HEK293 (cell line): ENCODE results near the gene OCA2.

Experiments used
- CTCF ChIA-PET: fragments of 350-600 bp; formaldehyde crosslinking; extraction: SDS; loops from one replicate; lab custom pipeline; 2021; ENCODE audit warnings: antibody characterized with exemption; lab: Yijun Ruan, JAX
- POLR2A ChIA-PET: fragments of 300-600 bp; formaldehyde crosslinking; extraction: SDS; loops from one replicate; lab custom pipeline; 2020; ENCODE audit warnings: antibody characterized with exemption, inconsistent platforms; lab: Yijun Ruan, JAX
- H3K27ac ChIP-seq: fragments of 200-500 bp; sonication (Bioruptor generic); 2 replicates; pipeline ENCODE4 v1.5.1; 2014; ENCODE audit warnings: low read depth, low read length, control low read depth, inconsistent platforms; ENCODE audit errors: extremely low read depth
- H3K36me3 ChIP-seq, 2 experiments: fragments of 200-500 bp in 1 of 2; sonication (Bioruptor generic) in 1 of 2; 1 replicate in 1 of 2; 2 replicates in 1 of 2; pipeline ENCODE4 v1.5.1; 2014 to 2017; ENCODE audit warnings: inconsistent platforms in 2 of 2, low read length in 2 of 2; ENCODE audit not compliant: control insufficient read depth in 2 of 2, insufficient read depth in 1 of 2
- H3K4me1 ChIP-seq: fragments of 200-500 bp; sonication (Bioruptor generic); 2 replicates; pipeline ENCODE4 v1.5.1; 2014; ENCODE audit warnings: mild to moderate bottlenecking, low read length, inconsistent platforms; ENCODE audit not compliant: control insufficient read depth, insufficient read depth
- H3K4me3 ChIP-seq: 2 replicates; pipeline ENCODE4 v1.5.1; 2011; ENCODE audit warnings: low read depth, mild to moderate bottlenecking, control low read depth, low read length, moderate library complexity
- H3K9me3 ChIP-seq: fragments of 200-500 bp; sonication (Bioruptor generic); 2 replicates; pipeline ENCODE4 v1.5.1; 2014; ENCODE audit warnings: low read depth, low read length, inconsistent platforms; ENCODE audit not compliant: control insufficient read depth, insufficient read depth
- BCL11A ChIP-seq: fragments of 450-650 bp; formaldehyde crosslinking; IDR thresholded peaks from 2 replicates; pipeline ENCODE4 v1.5.1; 2016; ENCODE audit warnings: low read depth, missing biosample characterization, missing genetic modification characterization
- GFI1B ChIP-seq: fragments of 450-650 bp; formaldehyde crosslinking; IDR thresholded peaks from 2 replicates; pipeline ENCODE4 v1.5.1; 2016; ENCODE audit warnings: missing biosample characterization, missing genetic modification characterization
- GLIS1 ChIP-seq: fragments of 450-650 bp; formaldehyde crosslinking; IDR thresholded peaks from 2 replicates; pipeline ENCODE4 v1.5.1; 2016; ENCODE audit warnings: missing biosample characterization, missing genetic modification characterization
- KLF10 ChIP-seq: fragments of 450-650 bp; IDR thresholded peaks from 2 replicates; pipeline ENCODE4 v1.5.1; 2018; ENCODE audit warnings: missing biosample characterization, mild to moderate bottlenecking, missing genetic modification characterization
- SP3 ChIP-seq: fragments of 450-650 bp; formaldehyde crosslinking; IDR thresholded peaks from 2 replicates; pipeline ENCODE4 v1.5.1; 2016; ENCODE audit warnings: missing biosample characterization, missing genetic modification characterization
- ZBTB7A ChIP-seq: fragments of 450-650 bp; formaldehyde crosslinking; IDR thresholded peaks from 2 replicates; pipeline ENCODE4 v1.5.1; 2016; ENCODE audit warnings: low read depth, missing biosample characterization, missing genetic modification characterization
- ZEB2 ChIP-seq: fragments of 450-650 bp; formaldehyde crosslinking; IDR thresholded peaks from 2 replicates; pipeline ENCODE4 v1.5.1; 2016; ENCODE audit warnings: missing biosample characterization, missing genetic modification characterization
- ZNF2 ChIP-seq: fragments of 450-650 bp; formaldehyde crosslinking; IDR thresholded peaks from 2 replicates; pipeline ENCODE4 v1.5.1; 2016; ENCODE audit warnings: missing biosample characterization, missing genetic modification characterization
- ZNF23 ChIP-seq: fragments of 450-650 bp; formaldehyde crosslinking; IDR thresholded peaks from 2 replicates; pipeline ENCODE4 v1.5.1; 2016; ENCODE audit warnings: missing biosample characterization, missing genetic modification characterization, borderline replicate concordance
- ZNF239 ChIP-seq: fragments of 450-650 bp; formaldehyde crosslinking; IDR thresholded peaks from 2 replicates; pipeline ENCODE4 v1.5.1; 2016; ENCODE audit warnings: missing biosample characterization, missing genetic modification characterization
- ZNF335 ChIP-seq: fragments of 450-650 bp; formaldehyde crosslinking; conservative IDR thresholded peaks from 2 replicates; pipeline ENCODE4 v1.5.1; 2016; ENCODE audit warnings: missing biosample characterization, missing genetic modification characterization
- ZNF350 ChIP-seq: fragments of 450-650 bp; formaldehyde crosslinking; IDR thresholded peaks from 2 replicates; pipeline ENCODE4 v1.5.0; 2017; ENCODE audit warnings: missing biosample characterization, mild to moderate bottlenecking, missing genetic modification characterization
- ZNF394 ChIP-seq: fragments of 450-650 bp; formaldehyde crosslinking; IDR thresholded peaks from 2 replicates; pipeline ENCODE4 v1.5.1; 2016; ENCODE audit warnings: missing biosample characterization, missing genetic modification characterization, mild to moderate bottlenecking, moderate library complexity, borderline replicate concordance
- ZNF404 ChIP-seq: fragments of 450-650 bp; formaldehyde crosslinking; IDR thresholded peaks from 2 replicates; pipeline ENCODE4 v1.5.1; 2017; ENCODE audit warnings: missing biosample characterization, missing genetic modification characterization
- ZNF48 ChIP-seq: fragments of 450-650 bp; formaldehyde crosslinking; IDR thresholded peaks from 2 replicates; pipeline ENCODE4 v1.5.1; 2016; ENCODE audit warnings: missing biosample characterization, missing genetic modification characterization
- ZNF600 ChIP-seq: fragments of 450-650 bp; formaldehyde crosslinking; IDR thresholded peaks from 2 replicates; pipeline ENCODE4 v1.5.1; 2016; ENCODE audit warnings: missing biosample characterization, missing genetic modification characterization
- ZNF626 ChIP-seq: fragments of 450-650 bp; sonication (Bioruptor Pico); formaldehyde crosslinking; IDR thresholded peaks from 2 replicates; pipeline ENCODE4 v1.5.1; 2018; ENCODE audit warnings: missing biosample characterization, missing genetic modification characterization, inconsistent platforms
- ZNF792 ChIP-seq: fragments of 450-650 bp; formaldehyde crosslinking; IDR thresholded peaks from 2 replicates; pipeline ENCODE4 v1.5.1; 2016; ENCODE audit warnings: missing biosample characterization, missing genetic modification characterization
- TF ChIP-seq, protein P1 (sequence below): fragments of 450-650 bp; formaldehyde crosslinking; IDR thresholded peaks from 2 replicates; pipeline ENCODE4 v1.5.1; 2016; ENCODE audit warnings: missing biosample characterization, missing genetic modification characterization
- TF ChIP-seq, protein P2 (sequence below): fragments of 450-650 bp; formaldehyde crosslinking; IDR thresholded peaks from 2 replicates; pipeline ENCODE4 v1.5.1; 2017; ENCODE audit warnings: missing biosample characterization, missing genetic modification characterization
- TF ChIP-seq, protein P3 (sequence below): fragments of 450-650 bp; formaldehyde crosslinking; IDR thresholded peaks from 2 replicates; pipeline ENCODE4 v1.5.1; 2016; ENCODE audit warnings: missing biosample characterization, missing genetic modification characterization
- TF ChIP-seq, protein P4 (sequence below): fragments of 450-650 bp; formaldehyde crosslinking; IDR thresholded peaks from 2 replicates; pipeline ENCODE4 v1.5.1; 2016; ENCODE audit warnings: missing biosample characterization, missing genetic modification characterization, low read depth
- TF ChIP-seq, protein P5 (sequence below): fragments of 450-650 bp; formaldehyde crosslinking; IDR thresholded peaks from 2 replicates; pipeline ENCODE4 v1.5.1; 2017; ENCODE audit warnings: missing biosample characterization, missing genetic modification characterization

OCA2 gene

DNA sequence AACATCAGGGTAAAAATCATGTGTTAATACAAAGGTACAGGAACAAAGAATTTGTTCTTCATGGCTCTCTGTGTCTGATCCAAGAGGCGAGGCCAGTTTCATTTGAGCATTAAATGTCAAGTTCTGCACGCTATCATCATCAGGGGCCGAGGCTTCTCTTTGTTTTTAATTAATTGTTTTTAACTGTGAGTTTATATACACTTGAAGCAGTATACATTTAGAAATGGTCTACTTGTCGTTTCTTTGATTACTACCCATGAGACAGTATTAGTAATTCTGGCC lies 21.2 kb upstream of the OCA2 start (continued):
- TF ChIP-seq, protein P1, sequence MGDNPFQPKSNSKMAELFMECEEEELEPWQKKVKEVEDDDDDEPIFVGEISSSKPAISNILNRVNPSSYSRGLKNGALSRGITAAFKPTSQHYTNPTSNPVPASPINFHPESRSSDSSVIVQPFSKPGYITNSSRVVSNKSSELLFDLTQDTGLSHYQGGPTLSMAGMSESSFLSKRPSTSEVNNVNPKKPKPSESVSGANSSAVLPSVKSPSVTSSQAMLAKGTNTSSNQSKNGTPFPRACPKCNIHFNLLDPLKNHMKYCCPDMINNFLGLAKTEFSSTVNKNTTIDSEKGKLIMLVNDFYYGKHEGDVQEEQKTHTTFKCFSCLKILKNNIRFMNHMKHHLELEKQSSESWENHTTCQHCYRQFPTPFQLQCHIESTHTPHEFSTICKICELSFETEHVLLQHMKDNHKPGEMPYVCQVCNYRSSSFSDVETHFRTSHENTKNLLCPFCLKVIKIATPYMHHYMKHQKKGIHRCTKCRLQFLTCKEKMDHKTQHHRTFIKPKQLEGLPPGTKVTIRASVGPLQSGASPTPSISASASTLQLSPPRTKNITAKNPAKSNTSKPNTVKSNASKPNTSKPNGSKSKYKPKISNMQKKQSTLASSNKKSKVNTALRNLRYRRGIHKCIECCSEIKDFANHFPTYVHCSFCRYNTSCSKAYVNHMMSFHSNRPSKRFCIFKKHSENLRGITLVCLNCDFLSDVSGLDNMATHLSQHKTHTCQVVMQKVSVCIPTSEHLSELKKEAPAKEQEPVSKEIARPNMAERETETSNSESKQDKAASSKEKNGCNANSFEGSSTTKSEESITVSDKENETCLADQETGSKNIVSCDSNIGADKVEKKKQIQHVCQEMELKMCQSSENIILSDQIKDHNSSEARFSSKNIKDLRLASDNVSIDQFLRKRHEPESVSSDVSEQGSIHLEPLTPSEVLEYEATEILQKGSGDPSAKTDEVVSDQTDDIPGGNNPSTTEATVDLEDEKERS, result no peak
- TF ChIP-seq ZNF48 (tag by site-specific recombination) (no peak), GLIS1 (tag by site-specific recombination) (no peak), ZNF626 (no peak), ZNF394 (no peak), ZBTB7A (tag by site-specific recombination) (no peak)

DNA sequence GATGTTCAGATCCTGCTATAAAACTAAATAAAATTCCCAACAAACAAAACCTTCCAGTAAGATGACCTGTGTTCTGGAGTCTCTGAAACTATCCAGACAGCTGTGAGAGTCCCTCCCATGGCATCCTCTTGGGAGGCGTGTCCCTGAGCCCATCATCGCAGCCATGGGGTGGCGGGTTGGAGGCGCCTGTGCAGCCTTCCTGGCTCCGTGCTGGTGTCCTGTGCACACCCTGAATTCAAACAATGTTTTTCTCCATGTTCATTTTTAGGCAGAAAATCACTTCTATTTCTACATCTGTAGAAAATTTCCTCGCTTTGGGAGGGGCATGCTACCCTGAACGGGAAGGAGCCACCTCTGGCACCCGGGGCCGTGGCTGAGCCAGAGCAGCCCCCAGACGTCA lies 19.4 kb upstream of the OCA2 start:
- ChIA-PET CTCF (no interaction called here), POLR2A (no interaction called here)
- no peaks in the 10 kb centered on the region for H3K4me1 ChIP-seq
- H3K9me3 ChIP-seq, result no peaks in the 10 kb centered on the region
- no peak overlapping the region for H3K4me3 ChIP-seq
- no peak overlapping the region for H3K27ac ChIP-seq
- H3K36me3 ChIP-seq, result peaks cover 0 to 89% of the 10 kb centered on the region in 2 experiments
- TF ChIP-seq, protein P2, sequence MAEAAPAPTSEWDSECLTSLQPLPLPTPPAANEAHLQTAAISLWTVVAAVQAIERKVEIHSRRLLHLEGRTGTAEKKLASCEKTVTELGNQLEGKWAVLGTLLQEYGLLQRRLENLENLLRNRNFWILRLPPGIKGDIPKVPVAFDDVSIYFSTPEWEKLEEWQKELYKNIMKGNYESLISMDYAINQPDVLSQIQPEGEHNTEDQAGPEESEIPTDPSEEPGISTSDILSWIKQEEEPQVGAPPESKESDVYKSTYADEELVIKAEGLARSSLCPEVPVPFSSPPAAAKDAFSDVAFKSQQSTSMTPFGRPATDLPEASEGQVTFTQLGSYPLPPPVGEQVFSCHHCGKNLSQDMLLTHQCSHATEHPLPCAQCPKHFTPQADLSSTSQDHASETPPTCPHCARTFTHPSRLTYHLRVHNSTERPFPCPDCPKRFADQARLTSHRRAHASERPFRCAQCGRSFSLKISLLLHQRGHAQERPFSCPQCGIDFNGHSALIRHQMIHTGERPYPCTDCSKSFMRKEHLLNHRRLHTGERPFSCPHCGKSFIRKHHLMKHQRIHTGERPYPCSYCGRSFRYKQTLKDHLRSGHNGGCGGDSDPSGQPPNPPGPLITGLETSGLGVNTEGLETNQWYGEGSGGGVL (tag by site-specific recombination), result no peak
- no peak for TF ChIP-seq ZNF239 (tag by site-specific recombination)
- TF ChIP-seq ZNF350 (tag by site-specific recombination), result no peak
- TF ChIP-seq ZNF23 (tag by site-specific recombination), result no peak
- no peak for TF ChIP-seq SP3 (tag by site-specific recombination)
- TF ChIP-seq ZNF404 (tag by site-specific recombination), result no peak
- TF ChIP-seq ZNF600, result no peak
- no peak for TF ChIP-seq BCL11A
- no peak for TF ChIP-seq ZNF792 (tag by site-specific recombination)
- TF ChIP-seq ZNF626, result no peak
- no peak for TF ChIP-seq ZNF2
- TF ChIP-seq, protein P3, sequence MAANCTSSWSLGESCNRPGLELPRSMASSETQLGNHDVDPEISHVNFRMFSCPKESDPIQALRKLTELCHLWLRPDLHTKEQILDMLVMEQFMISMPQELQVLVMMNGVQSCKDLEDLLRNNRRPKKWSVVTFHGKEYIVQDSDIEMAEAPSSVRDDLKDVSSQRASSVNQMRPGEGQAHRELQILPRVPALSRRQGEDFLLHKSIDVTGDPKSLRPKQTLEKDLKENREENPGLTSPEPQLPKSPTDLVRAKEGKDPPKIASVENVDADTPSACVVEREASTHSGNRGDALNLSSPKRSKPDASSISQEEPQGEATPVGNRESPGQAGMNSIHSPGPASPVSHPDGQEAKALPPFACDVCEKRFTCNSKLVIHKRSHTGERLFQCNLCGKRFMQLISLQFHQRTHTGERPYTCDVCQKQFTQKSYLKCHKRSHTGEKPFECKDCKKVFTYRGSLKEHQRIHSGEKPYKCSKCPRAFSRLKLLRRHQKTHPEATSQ, result no peak
- TF ChIP-seq, protein P4, sequence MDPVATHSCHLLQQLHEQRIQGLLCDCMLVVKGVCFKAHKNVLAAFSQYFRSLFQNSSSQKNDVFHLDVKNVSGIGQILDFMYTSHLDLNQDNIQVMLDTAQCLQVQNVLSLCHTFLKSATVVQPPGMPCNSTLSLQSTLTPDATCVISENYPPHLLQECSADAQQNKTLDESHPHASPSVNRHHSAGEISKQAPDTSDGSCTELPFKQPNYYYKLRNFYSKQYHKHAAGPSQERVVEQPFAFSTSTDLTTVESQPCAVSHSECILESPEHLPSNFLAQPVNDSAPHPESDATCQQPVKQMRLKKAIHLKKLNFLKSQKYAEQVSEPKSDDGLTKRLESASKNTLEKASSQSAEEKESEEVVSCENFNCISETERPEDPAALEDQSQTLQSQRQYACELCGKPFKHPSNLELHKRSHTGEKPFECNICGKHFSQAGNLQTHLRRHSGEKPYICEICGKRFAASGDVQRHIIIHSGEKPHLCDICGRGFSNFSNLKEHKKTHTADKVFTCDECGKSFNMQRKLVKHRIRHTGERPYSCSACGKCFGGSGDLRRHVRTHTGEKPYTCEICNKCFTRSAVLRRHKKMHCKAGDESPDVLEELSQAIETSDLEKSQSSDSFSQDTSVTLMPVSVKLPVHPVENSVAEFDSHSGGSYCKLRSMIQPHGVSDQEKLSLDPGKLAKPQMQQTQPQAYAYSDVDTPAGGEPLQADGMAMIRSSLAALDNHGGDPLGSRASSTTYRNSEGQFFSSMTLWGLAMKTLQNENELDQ, result no peak
- no peak for TF ChIP-seq KLF10 (tag by site-specific recombination)
- no peak for TF ChIP-seq GFI1B (tag by site-specific recombination)
- TF ChIP-seq, protein P5, sequence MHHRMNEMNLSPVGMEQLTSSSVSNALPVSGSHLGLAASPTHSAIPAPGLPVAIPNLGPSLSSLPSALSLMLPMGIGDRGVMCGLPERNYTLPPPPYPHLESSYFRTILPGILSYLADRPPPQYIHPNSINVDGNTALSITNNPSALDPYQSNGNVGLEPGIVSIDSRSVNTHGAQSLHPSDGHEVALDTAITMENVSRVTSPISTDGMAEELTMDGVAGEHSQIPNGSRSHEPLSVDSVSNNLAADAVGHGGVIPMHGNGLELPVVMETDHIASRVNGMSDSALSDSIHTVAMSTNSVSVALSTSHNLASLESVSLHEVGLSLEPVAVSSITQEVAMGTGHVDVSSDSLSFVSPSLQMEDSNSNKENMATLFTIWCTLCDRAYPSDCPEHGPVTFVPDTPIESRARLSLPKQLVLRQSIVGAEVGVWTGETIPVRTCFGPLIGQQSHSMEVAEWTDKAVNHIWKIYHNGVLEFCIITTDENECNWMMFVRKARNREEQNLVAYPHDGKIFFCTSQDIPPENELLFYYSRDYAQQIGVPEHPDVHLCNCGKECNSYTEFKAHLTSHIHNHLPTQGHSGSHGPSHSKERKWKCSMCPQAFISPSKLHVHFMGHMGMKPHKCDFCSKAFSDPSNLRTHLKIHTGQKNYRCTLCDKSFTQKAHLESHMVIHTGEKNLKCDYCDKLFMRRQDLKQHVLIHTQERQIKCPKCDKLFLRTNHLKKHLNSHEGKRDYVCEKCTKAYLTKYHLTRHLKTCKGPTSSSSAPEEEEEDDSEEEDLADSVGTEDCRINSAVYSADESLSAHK, result no peak
- TF ChIP-seq ZNF335 (tag by site-specific recombination), result no peak
- TF ChIP-seq ZEB2 (tag by site-specific recombination), result no peak
